Transverse colon (tissue), 4 donors: ENCODE data around the gene KCNN3. TPM values are rescaled to one million over a fixed set of nuclear protein-coding genes. Genes with fewer than 3 reads are reported as not detected.

Source experiments
- DNase-seq: peaks from one replicate; pipeline ENCODE4 v3.0.0-alpha.2; 2019
- H3K27ac ChIP-seq, 4 donors: fragments of 200-600 bp; sonication (generic); 2 replicates each; pipeline ENCODE4 v1.5.1; 2016 to 2018; ENCODE audit warnings: inconsistent platforms in 4 of 4
- H3K27me3 ChIP-seq: fragments of 200-600 bp; sonication (generic); 2 replicates; pipeline ENCODE4 v1.5.1; 2017; ENCODE audit warnings: inconsistent platforms
- H3K36me3 ChIP-seq, 4 donors: fragments of 200-600 bp; sonication (generic); 2 replicates each; pipeline ENCODE4 v1.5.1; 2017 to 2019; ENCODE audit warnings: inconsistent platforms in 4 of 4
- H3K4me1 ChIP-seq, 4 donors: fragments of 200-600 bp; sonication (generic); 2 replicates each; pipeline ENCODE4 v1.5.1; 2017 to 2020; ENCODE audit warnings: inconsistent platforms in 4 of 4
- H3K4me3 ChIP-seq, 4 donors: fragments of 200-600 bp; sonication (generic); 1 replicate in 1 of 4; 2 replicates in 3 of 4; pipeline versions ENCODE4 v1.5.1 to v1.6.1; 2017 to 2019; ENCODE audit warnings: inconsistent platforms in 4 of 4
- H3K9me3 ChIP-seq, 2 donors: fragments of 200-600 bp; sonication (generic); 2 replicates each; pipeline ENCODE4 v1.5.1; 2017 to 2019; ENCODE audit warnings: inconsistent platforms in 2 of 2
- EP300 ChIP-seq: sonication (generic); formaldehyde crosslinking; IDR thresholded peaks from one replicate; pipeline ENCODE4 v1.6.1; 2017; ENCODE audit warnings: antibody characterized with exemption, low read depth
- POLR2A ChIP-seq: fragments of 450-650 bp; IDR thresholded peaks from one replicate; pipeline ENCODE4 v1.6.1; 2016; ENCODE audit warnings: antibody characterized with exemption, mild to moderate bottlenecking, moderate library complexity
- POLR2AphosphoS5 ChIP-seq, 3 donors: sonication (generic); formaldehyde crosslinking; IDR thresholded peaks; one replicate each; pipeline ENCODE4 v1.6.1; 2016; ENCODE audit warnings: antibody characterized with exemption in 3 of 3
- WGBS, 2 donors: methylation state at CpG; one replicate each; pipeline ENCODE4 v1.1.5; 2018; ENCODE audit warnings: low coverage in 1 of 2; 5-methylcytosine and 5-hydroxymethylcytosine counted together
- in situ Hi-C, 4 donors: fragments of 200-750 bp; cut with MboI; loops; one replicate each; pipeline versions ENCODE4 v1.15.0 to v1.15.1; 2017; ENCODE audit warnings: low sequenced_read_pairs in 3 of 4, low pct_ligation_motif_present in 1 of 4, low pct_unique_long_range_greater_than_20kb in 1 of 4
- intact Hi-C: fragments of 100-400 bp; cut with DNase I; formaldehyde crosslinking; loops from one replicate; pipeline ENCODE4 v1.15.1; 2023; ENCODE audit warnings: low total_unique reads
- total RNA-seq, 4 donors: library from RNA; depleted of rRNA; stranded (reverse); fragments of >200 nt; gene quantifications; one replicate each; pipeline ENCODE4 v1.1.0, GENCODE V29; 2016
- TF ChIP-seq, protein P1 (sequence below), 5 experiments: fragments of 200-600 bp in 3 of 5; fragments of 450-650 bp in 2 of 5; sonication (generic) in 3 of 5; IDR thresholded peaks; 1 replicate in 2 of 5; 2 replicates in 3 of 5; pipeline ENCODE4 v1.5.1; 2016 to 2017; ENCODE audit warnings: antibody characterized with exemption in 5 of 5, inconsistent platforms in 3 of 5, mild to moderate bottlenecking in 2 of 5, moderate library complexity in 1 of 5

Gene KCNN3
- total RNA-seq, 4 donors from 2014 or later = 2.3 to 5.0 (median 3.5) TPM

DNA sequence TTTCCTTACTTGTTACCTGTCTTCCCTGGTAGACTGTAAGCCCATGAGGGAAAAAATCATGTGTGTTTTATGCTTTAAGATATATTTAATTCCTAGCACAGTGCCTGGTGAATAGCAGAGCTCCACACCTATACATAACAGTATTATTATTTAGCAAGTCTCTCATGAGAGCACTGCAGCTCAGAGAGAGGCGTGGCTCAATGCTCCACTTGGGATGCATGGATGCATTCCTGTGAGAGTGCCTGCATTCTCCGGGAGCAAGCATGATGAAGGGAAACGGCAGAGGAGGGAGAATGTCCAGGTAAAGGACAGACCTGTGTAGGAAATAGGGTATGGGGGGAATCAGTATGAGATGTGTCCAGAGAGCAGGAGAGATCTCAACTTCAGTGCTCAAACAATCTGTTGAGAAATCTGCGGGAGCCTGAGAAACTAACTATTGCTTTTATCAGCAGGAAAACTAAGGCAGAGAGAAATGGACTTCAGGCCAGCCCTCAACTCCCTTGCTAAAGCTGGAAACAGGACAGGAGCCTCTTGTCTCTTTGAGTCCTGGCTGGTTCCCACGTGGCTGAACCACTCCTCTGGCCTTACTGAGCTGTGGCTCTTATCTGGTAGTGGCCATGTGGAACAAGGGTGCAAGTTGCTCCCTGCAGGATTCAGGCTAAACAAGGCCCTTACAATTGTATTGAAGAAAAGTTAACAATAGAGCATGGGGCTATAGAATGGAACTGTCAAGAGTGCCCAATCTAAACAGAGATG is 113.1 kb downstream of the KCNN3 start:
- Histone ChIP-seq H3K4me3 (no peak overlapping the region), H3K36me3 (no peaks in the 10 kb centered on the region), H3K9me3 (no peaks in the 10 kb centered on the region), H3K27me3 (peaks cover 40% of the 10 kb centered on the region), H3K27ac (no peak overlapping the region), H3K4me1 (peaks cover 0 to 14% (median 9%) of the 10 kb centered on the region in 4 donors)
- TF ChIP-seq POLR2AphosphoS5 (IDR thresholded peaks at IDR 0.05) (no peak), EP300 (no peak), POLR2A (no peak)
- TF ChIP-seq, protein P1, sequence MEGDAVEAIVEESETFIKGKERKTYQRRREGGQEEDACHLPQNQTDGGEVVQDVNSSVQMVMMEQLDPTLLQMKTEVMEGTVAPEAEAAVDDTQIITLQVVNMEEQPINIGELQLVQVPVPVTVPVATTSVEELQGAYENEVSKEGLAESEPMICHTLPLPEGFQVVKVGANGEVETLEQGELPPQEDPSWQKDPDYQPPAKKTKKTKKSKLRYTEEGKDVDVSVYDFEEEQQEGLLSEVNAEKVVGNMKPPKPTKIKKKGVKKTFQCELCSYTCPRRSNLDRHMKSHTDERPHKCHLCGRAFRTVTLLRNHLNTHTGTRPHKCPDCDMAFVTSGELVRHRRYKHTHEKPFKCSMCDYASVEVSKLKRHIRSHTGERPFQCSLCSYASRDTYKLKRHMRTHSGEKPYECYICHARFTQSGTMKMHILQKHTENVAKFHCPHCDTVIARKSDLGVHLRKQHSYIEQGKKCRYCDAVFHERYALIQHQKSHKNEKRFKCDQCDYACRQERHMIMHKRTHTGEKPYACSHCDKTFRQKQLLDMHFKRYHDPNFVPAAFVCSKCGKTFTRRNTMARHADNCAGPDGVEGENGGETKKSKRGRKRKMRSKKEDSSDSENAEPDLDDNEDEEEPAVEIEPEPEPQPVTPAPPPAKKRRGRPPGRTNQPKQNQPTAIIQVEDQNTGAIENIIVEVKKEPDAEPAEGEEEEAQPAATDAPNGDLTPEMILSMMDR (IDR thresholded peaks at IDR 0.05) = no peak
- in situ Hi-C loops (no loop called here), intact Hi-C loops (no loop called here)
- WGBS, 2 donors = 80 to 100% methylated on average over 2 to 5 of the region's 5 CpGs
- no peak for DNase-seq

DNA sequence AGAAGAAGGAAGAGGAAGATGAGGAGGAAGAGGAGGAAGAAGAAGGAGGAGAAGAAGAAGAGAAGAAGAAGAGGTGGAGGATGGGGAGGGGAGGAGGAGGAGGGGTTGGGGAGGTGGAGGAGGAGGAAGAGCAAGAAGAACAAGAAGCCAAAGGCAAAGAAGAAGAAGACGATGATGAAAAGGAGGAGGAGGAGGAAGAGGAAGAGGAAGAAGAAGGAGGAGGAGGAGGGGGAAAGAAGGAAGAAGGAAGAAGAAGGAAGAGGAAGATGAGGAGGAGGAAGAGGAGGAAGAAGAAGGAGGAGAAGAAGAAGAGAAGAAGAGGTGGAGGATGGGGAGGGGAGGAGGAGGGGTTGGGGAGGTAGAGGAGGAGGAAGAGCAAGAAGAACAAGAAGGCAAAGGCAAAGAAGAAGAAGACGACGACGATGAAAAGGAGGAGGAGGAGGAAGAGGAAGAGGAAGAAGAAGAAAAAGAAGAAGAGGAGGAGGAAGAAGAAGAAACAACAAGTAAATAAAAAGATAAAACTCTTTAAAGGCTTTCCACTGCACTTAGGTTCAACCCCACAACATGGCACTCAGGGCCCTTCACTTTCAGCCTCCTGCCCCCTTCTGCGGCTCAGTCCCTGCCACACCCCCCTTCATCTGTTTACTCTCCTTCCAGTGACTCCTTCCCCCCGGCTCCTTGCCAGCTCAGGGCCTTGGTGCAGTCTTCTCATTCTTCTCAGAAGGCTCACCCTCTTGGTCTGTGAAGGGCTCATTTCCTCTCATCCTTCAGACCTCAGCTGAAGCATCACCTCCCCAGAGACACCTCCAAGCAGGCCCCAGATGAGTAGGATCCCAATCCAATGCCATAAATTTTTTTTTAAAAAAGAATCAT is 114.0 kb downstream of the KCNN3 start:
- TF ChIP-seq, protein P1 (IDR thresholded peaks at IDR 0.05) = no peak
- no peak for TF ChIP-seq EP300
- no peak overlapping the region for H3K27ac ChIP-seq
- H3K4me3 ChIP-seq = no peak overlapping the region
- DNase-seq = no peak
- WGBS, 2 donors = 60 to 66% methylated on average over 6 of the region's 6 CpGs
- H3K27me3 ChIP-seq = peaks cover 31% of the 10 kb centered on the region
- intact Hi-C loops = no loop called here
- H3K9me3 ChIP-seq = no peaks in the 10 kb centered on the region
- in situ Hi-C loops = no loop called here
- peaks cover 0 to 18% (median 9%) of the 10 kb centered on the region in 4 donors for H3K4me1 ChIP-seq
- H3K36me3 ChIP-seq = no peaks in the 10 kb centered on the region

DNA sequence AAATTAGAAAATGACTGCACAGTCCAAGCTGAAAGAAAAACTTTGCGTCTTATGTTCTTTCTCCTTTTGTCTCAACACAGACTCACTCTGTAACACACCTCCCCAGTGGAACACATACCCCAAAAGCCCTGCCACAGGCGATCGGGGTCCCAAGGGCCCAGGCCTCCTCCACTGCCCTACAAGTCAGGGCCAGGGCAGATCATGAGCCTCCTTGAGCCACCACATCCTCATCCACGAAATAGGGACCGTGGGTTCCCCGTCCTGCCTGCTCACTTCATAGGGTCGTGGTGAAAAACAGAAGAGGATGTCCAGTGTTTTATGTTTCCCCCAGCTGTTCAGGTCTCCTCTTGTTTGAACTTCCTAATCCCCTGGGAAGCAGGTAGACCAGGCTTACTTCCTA is 116.7 kb downstream of the KCNN3 start:
- DNase-seq = no peak
- Histone ChIP-seq H3K9me3 (no peaks in the 10 kb centered on the region), H3K4me1 (peaks cover 0 to 4% (median 0%) of the 10 kb centered on the region in 4 donors), H3K27me3 (peaks cover 25% of the 10 kb centered on the region), H3K27ac (no peak overlapping the region), H3K36me3 (no peaks in the 10 kb centered on the region), H3K4me3 (no peak overlapping the region)
- in situ Hi-C loops (no loop called here), intact Hi-C loops (no loop called here)
- 71 to 84% methylated on average over 1 to 7 of the region's 7 CpGs for WGBS, 2 donors
- TF ChIP-seq POLR2A = no peak
- TF ChIP-seq, protein P1 (IDR thresholded peaks at IDR 0.05) = no peak
- TF ChIP-seq EP300 = no peak

DNA sequence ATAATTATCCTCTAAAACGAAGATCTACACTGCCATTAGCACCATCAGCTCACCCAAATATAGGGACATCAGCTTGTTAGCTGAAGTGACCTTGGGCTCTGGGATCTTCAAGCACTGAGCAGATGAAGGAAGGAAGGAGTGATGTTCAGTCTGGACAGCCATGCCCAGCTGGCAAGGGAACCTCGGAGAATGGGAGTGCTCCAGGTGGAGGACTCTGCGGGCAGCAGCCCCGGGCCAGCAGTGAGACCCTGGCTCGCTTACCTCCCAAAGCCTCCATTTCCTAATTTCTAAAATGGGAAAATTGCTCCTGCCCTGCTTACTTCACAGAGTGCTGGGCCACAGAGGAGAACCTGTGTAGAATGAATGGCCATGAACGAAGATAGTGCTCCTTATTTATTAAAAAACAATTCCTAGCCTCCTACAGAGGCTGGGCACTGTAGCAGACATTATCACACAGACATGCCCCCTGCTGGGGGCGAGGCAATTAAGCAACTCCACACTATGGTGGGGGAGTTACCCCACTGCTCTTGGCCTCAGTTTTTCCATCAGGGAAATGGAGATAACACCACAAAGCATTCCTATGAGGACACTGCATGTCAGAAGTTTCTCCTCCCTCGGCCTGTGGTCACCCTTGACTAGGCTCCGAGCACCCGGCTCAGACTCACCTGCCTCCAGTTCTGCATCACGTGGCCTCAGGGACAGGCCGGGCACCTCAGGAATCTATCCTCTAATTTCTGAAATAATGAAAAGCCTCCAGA is 117.6 kb downstream of the KCNN3 start:
- in situ Hi-C loops (no loop called here), intact Hi-C loops (no loop called here)
- H3K27me3 ChIP-seq = peaks cover 33% of the 10 kb centered on the region
- H3K4me3 ChIP-seq = no peak overlapping the region
- H3K27ac ChIP-seq = peak overlapping the region in 2 of 4 donors; percentile 13 to 52
- TF ChIP-seq EP300 = no peak
- TF ChIP-seq, protein P1 (IDR thresholded peaks at IDR 0.05) = no peak
- TF ChIP-seq POLR2A = no peak
- peaks cover 0 to 12% (median 2%) of the 10 kb centered on the region in 4 donors for H3K4me1 ChIP-seq
- H3K9me3 ChIP-seq = no peaks in the 10 kb centered on the region
- 77 to 78% methylated on average over 4 to 12 of the region's 12 CpGs for WGBS, 2 donors
- H3K36me3 ChIP-seq = no peaks in the 10 kb centered on the region
- no peak for DNase-seq
